ENCODE measurements around the gene MED9. TPM values are rescaled to one million over a fixed set of nuclear protein-coding genes. Genes with fewer than 3 reads are reported as not detected.

MED9 gene
- total and polyA plus RNA-seq, 4 donors = 10.8 to 15.4 (median 13.3) TPM

GRCh38 chr17:17494870-17495535 is 18.2 kb downstream of the MED9 start:
- peaks cover 0 to 9% (median 0%) of the 10 kb centered on the region in 5 donors for H3K4me1 ChIP-seq (ENCODE audit: control insufficient read depth in 5 of 5, insufficient read depth in 5 of 5, low read length in 5 of 5)
- WGBS, 2 donors = 3 to 5% methylated on average over 71 of the region's 71 CpGs
- no peaks in the 10 kb centered on the region for H3K9me3 ChIP-seq (ENCODE audit: control insufficient read depth in 4 of 4, insufficient read depth in 3 of 4, low read length in 3 of 4)
- ATAC-seq (ENCODE audit: insufficient read depth, low FRiP score) = no peak
- peak; percentile 52 to 74 (median 64) for DNase-seq
- peak overlapping the region; percentile 40 to 47 for H3K27ac ChIP-seq (ENCODE audit: low read depth in 1 of 2, low read length in 1 of 2)
- peak overlapping the region; percentile 56 for H3K4me3 ChIP-seq
- no peak for TF ChIP-seq CTCF (IDR thresholded peaks at IDR 0.05; ENCODE audit: control extremely low read depth, extremely low read depth)
- H3K27me3 ChIP-seq (ENCODE audit: control insufficient read depth in 3 of 3, insufficient read depth in 3 of 3, low read length in 2 of 3) = peaks cover 0 to 6% (median 0%) of the 10 kb centered on the region in 3 donors
- H3K9ac ChIP-seq (ENCODE audit: insufficient read depth in 1 of 2, low read length in 2 of 2) = no peak overlapping the region
- peaks cover 5 to 23% (median 10%) of the 10 kb centered on the region in 4 donors for H3K36me3 ChIP-seq (ENCODE audit: control insufficient read depth in 4 of 4, insufficient read depth in 4 of 4, low read length in 4 of 4)

GRCh38 chr17:17495536-17496188 is 18.9 kb downstream of the MED9 start:
- Histone ChIP-seq H3K36me3 (ENCODE audit: control insufficient read depth in 4 of 4, insufficient read depth in 4 of 4, low read length in 4 of 4) (peaks cover 5 to 20% (median 10%) of the 10 kb centered on the region in 4 donors), H3K9me3 (ENCODE audit: control insufficient read depth in 4 of 4, insufficient read depth in 3 of 4, low read length in 3 of 4) (no peaks in the 10 kb centered on the region), H3K27ac (ENCODE audit: low read depth in 1 of 2, low read length in 1 of 2) (peak overlapping the region; percentile 81 to 86), H3K9ac (ENCODE audit: insufficient read depth in 1 of 2, low read length in 2 of 2) (no peak overlapping the region), H3K27me3 (ENCODE audit: control insufficient read depth in 3 of 3, insufficient read depth in 3 of 3, low read length in 2 of 3) (peaks cover 0 to 6% (median 0%) of the 10 kb centered on the region in 3 donors), H3K4me3 (peak overlapping the region; percentile 56), H3K4me1 (ENCODE audit: control insufficient read depth in 5 of 5, insufficient read depth in 5 of 5, low read length in 5 of 5) (peaks cover 0 to 9% (median 0%) of the 10 kb centered on the region in 5 donors)
- ATAC-seq (ENCODE audit: insufficient read depth, low FRiP score) = no peak
- TF ChIP-seq CTCF (IDR thresholded peaks at IDR 0.05; ENCODE audit: control extremely low read depth, extremely low read depth) = no peak
- DNase-seq = peak in 1 of 3 donors; percentile 32
- 1% methylated on average over 60 to 65 of the region's 65 CpGs for whole genome bisulfite sequencing, 2 donors

GRCh38 chr17:17496189-17497064 is 19.6 kb downstream of the MED9 start, which contains the start of gene RASD1:
RASD1 (minus strand) TSS chr17:17496395; CDS start chr17:17496181, 214 bp downstream.
- DNase-seq (peak; percentile 86 to 90 (median 88)), ATAC-seq (ENCODE audit: insufficient read depth, low FRiP score) (peak; percentile 94)
- Histone ChIP-seq H3K36me3 (ENCODE audit: control insufficient read depth in 4 of 4, insufficient read depth in 4 of 4, low read length in 4 of 4) (peaks cover 5 to 15% (median 6%) of the 10 kb centered on the region in 4 donors), H3K4me3 (peak within 1 kb of the TSS; percentile 56), H3K9me3 (ENCODE audit: control insufficient read depth in 4 of 4, insufficient read depth in 3 of 4, low read length in 3 of 4) (no peaks in the 10 kb centered on the region), H3K9ac (ENCODE audit: insufficient read depth in 1 of 2, low read length in 2 of 2) (no peak within 1 kb of the TSS), H3K27ac (ENCODE audit: low read depth in 1 of 2, low read length in 1 of 2) (peak within 1 kb of the TSS; percentile 83 to 89), H3K4me1 (ENCODE audit: control insufficient read depth in 5 of 5, insufficient read depth in 5 of 5, low read length in 5 of 5) (peaks cover 0 to 9% (median 0%) of the 10 kb centered on the region in 5 donors), H3K27me3 (ENCODE audit: control insufficient read depth in 3 of 3, insufficient read depth in 3 of 3, low read length in 2 of 3) (peaks cover 0 to 6% (median 0%) of the 10 kb centered on the region in 3 donors)
- WGBS, 2 donors = 0 to 1% methylated on average over 74 to 93 of the region's 93 CpGs
- peak; percentile 94 for TF ChIP-seq CTCF (IDR thresholded peaks at IDR 0.05; ENCODE audit: control extremely low read depth, extremely low read depth)
